ENCODE results near the gene CIB4.

Gene CIB4

DNA sequence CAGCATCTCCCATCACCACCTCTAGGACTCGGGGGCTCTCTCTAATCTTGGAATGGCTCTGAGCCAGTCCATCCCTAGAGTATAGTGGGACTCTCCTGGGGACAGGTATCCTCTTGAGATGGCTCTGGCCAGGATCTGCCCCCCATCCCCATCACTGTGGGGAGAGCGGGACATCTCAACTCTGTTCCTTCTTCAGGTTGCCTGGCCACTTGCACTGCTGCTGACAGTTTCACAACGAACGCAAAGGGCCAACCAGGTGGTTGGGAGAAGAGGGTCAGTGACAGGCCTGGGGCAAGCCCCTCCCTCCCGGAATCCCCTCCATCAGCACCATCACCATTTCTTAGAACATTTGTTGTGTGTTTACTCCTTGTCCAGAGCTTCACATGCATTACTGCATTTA lies 62.6 kb downstream of the CIB4 start:
- TF ChIP-seq SNAI2 (CRISPR knock-in tag; IDR thresholded peaks at IDR 0.05) = no peak
- no peak for TF ChIP-seq ESRRG (CRISPR knock-in tag; IDR thresholded peaks at IDR 0.05)
- TF ChIP-seq TCF4 (CRISPR knock-in tag; IDR thresholded peaks at IDR 0.05; ENCODE audit: borderline replicate concordance) = no peak
- TF ChIP-seq, protein P1, sequence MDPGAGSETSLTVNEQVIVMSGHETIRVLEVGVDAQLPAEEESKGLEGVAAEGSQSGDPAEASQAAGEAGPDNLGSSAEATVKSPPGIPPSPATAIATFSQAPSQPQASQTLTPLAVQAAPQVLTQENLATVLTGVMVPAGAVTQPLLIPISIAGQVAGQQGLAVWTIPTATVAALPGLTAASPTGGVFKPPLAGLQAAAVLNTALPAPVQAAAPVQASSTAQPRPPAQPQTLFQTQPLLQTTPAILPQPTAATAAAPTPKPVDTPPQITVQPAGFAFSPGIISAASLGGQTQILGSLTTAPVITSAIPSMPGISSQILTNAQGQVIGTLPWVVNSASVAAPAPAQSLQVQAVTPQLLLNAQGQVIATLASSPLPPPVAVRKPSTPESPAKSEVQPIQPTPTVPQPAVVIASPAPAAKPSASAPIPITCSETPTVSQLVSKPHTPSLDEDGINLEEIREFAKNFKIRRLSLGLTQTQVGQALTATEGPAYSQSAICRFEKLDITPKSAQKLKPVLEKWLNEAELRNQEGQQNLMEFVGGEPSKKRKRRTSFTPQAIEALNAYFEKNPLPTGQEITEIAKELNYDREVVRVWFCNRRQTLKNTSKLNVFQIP (CRISPR knock-in tag; IDR thresholded peaks at IDR 0.05; ENCODE audit: borderline replicate concordance, low read depth) = no peak
- ATAC-seq = no peak

DNA sequence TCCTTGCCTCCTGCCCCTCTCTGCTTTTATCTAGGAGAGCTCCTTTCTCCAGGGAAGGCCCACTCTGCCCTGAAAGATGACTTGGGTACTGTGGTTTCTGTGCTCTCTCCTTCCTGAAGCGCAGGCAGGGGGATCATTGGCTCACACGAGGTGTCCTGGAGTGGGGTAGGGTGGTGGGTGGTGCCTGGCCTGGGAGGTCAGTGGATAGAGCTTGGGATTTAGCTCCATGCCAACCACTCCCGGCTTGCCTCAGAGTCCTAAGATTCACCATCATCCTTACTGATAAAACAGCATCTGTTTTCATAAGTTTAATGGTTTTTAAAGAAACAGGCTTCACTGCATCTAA lies 63.1 kb downstream of the CIB4 start:
- ATAC-seq = peak; percentile 35
- TF ChIP-seq ARNTL (CRISPR knock-in tag; IDR thresholded peaks at IDR 0.05; ENCODE audit: borderline replicate concordance, low read depth) (no peak), CSDC2 (CRISPR knock-in tag; IDR thresholded peaks at IDR 0.05) (no peak), ZNF70 (CRISPR knock-in tag; IDR thresholded peaks at IDR 0.05) (no peak), BACH2 (CRISPR knock-in tag; IDR thresholded peaks at IDR 0.05; ENCODE audit: borderline replicate concordance) (no peak), ZNF565 (CRISPR knock-in tag; conservative IDR thresholded peaks at IDR 0.05; ENCODE audit: low read depth) (no peak), ZFP3 (CRISPR knock-in tag; IDR thresholded peaks at IDR 0.05) (no peak), ZC3H10 (CRISPR knock-in tag; IDR thresholded peaks at IDR 0.05) (no peak), GLIS3 (CRISPR knock-in tag; IDR thresholded peaks at IDR 0.05) (no peak), TOX (CRISPR knock-in tag; IDR thresholded peaks at IDR 0.05; ENCODE audit: borderline replicate concordance) (no peak), SNAI2 (CRISPR knock-in tag; IDR thresholded peaks at IDR 0.05) (no peak), ZNF8 (CRISPR knock-in tag; IDR thresholded peaks at IDR 0.05) (no peak), PPARA (CRISPR knock-in tag; IDR thresholded peaks at IDR 0.05; ENCODE audit: borderline replicate concordance) (no peak), OSR1 (CRISPR knock-in tag; IDR thresholded peaks at IDR 0.05) (no peak), RARB (CRISPR knock-in tag; IDR thresholded peaks at IDR 0.05) (no peak), TCF4 (CRISPR knock-in tag; IDR thresholded peaks at IDR 0.05; ENCODE audit: borderline replicate concordance) (no peak)
- TF ChIP-seq, protein P1 (CRISPR knock-in tag; IDR thresholded peaks at IDR 0.05; ENCODE audit: borderline replicate concordance, low read depth) = no peak
- TF ChIP-seq, protein P2, sequence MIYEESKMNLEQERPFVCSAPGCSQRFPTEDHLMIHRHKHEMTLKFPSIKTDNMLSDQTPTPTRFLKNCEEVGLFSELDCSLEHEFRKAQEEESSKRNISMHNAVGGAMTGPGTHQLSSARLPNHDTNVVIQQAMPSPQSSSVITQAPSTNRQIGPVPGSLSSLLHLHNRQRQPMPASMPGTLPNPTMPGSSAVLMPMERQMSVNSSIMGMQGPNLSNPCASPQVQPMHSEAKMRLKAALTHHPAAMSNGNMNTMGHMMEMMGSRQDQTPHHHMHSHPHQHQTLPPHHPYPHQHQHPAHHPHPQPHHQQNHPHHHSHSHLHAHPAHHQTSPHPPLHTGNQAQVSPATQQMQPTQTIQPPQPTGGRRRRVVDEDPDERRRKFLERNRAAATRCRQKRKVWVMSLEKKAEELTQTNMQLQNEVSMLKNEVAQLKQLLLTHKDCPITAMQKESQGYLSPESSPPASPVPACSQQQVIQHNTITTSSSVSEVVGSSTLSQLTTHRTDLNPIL (CRISPR knock-in tag; IDR thresholded peaks at IDR 0.05; ENCODE audit: low read depth) = no peak
- TF ChIP-seq, protein P3, sequence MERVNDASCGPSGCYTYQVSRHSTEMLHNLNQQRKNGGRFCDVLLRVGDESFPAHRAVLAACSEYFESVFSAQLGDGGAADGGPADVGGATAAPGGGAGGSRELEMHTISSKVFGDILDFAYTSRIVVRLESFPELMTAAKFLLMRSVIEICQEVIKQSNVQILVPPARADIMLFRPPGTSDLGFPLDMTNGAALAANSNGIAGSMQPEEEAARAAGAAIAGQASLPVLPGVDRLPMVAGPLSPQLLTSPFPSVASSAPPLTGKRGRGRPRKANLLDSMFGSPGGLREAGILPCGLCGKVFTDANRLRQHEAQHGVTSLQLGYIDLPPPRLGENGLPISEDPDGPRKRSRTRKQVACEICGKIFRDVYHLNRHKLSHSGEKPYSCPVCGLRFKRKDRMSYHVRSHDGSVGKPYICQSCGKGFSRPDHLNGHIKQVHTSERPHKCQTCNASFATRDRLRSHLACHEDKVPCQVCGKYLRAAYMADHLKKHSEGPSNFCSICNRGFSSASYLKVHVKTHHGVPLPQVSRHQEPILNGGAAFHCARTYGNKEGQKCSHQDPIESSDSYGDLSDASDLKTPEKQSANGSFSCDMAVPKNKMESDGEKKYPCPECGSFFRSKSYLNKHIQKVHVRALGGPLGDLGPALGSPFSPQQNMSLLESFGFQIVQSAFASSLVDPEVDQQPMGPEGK (CRISPR knock-in tag; IDR thresholded peaks at IDR 0.05; ENCODE audit: borderline replicate concordance) = no peak

DNA sequence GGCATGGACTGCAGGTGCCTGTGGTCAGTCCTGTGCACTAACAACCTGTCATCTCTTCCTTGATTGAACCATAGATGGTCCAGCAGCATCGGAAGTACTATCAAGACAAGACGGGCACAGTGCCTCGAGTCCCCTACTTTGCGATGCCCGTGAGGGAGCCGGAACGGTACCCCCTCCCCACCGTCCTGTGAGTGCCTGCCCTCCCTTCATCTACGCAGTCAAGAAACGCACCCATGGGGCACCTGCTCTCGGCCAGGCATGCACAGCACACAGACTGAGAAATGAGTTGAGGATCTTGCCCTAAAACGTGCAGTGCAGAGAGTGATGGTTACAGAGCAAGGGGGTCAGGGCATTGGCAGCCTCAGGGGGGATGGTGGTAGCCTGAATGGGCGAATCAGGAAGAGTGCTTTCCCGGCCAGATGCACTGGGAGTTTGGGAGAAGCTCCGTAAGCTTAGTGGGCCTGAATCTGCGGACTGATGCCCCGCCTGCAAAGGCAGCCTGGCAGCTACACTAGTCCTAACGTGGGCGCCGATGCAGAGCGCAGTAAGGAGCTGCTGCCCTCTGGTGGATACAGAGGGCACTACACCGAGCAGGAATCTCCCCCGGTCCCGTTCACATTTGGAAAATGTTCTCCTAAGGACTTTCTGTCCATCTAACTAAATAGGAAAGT lies 63.6 kb downstream of the CIB4 start:
- peak; percentile 93 for ATAC-seq
- TF ChIP-seq ESRRG (CRISPR knock-in tag; IDR thresholded peaks at IDR 0.05) = no peak
- TF ChIP-seq, protein P1 (CRISPR knock-in tag; IDR thresholded peaks at IDR 0.05; ENCODE audit: borderline replicate concordance, low read depth) = no peak
- TF ChIP-seq GLIS3 (CRISPR knock-in tag; IDR thresholded peaks at IDR 0.05) = no peak
- TF ChIP-seq, protein P2 (CRISPR knock-in tag; IDR thresholded peaks at IDR 0.05; ENCODE audit: low read depth) = no peak
- no peak for TF ChIP-seq RARB (CRISPR knock-in tag; IDR thresholded peaks at IDR 0.05)
- TF ChIP-seq ZFP30 (CRISPR knock-in tag; IDR thresholded peaks at IDR 0.05) = no peak

Data from SK-N-SH treated with all-trans-retinoic acid at 6 μM for 48 hours (cell line).